HEK293 (cell line): ENCODE results near the gene ABR.

Experiments
- CTCF ChIA-PET: fragments of 350-600 bp; formaldehyde crosslinking; extraction: SDS; loops from one replicate; lab custom pipeline; 2021; ENCODE audit warnings: antibody characterized with exemption; lab: Yijun Ruan, JAX
- POLR2A ChIA-PET: fragments of 300-600 bp; formaldehyde crosslinking; extraction: SDS; loops from one replicate; lab custom pipeline; 2020; ENCODE audit warnings: antibody characterized with exemption, inconsistent platforms; lab: Yijun Ruan, JAX
- H3K27ac ChIP-seq: fragments of 200-500 bp; sonication (Bioruptor generic); 2 replicates; pipeline ENCODE4 v1.5.1; 2014; ENCODE audit warnings: low read depth, low read length, control low read depth, inconsistent platforms; ENCODE audit errors: extremely low read depth
- H3K36me3 ChIP-seq, 2 experiments: fragments of 200-500 bp in 1 of 2; sonication (Bioruptor generic) in 1 of 2; 1 replicate in 1 of 2; 2 replicates in 1 of 2; pipeline ENCODE4 v1.5.1; 2014 to 2017; ENCODE audit warnings: inconsistent platforms in 2 of 2, low read length in 2 of 2; ENCODE audit not compliant: control insufficient read depth in 2 of 2, insufficient read depth in 1 of 2
- H3K4me1 ChIP-seq: fragments of 200-500 bp; sonication (Bioruptor generic); 2 replicates; pipeline ENCODE4 v1.5.1; 2014; ENCODE audit warnings: mild to moderate bottlenecking, low read length, inconsistent platforms; ENCODE audit not compliant: control insufficient read depth, insufficient read depth
- H3K4me3 ChIP-seq: 2 replicates; pipeline ENCODE4 v1.5.1; 2011; ENCODE audit warnings: low read depth, mild to moderate bottlenecking, control low read depth, low read length, moderate library complexity
- H3K9me3 ChIP-seq: fragments of 200-500 bp; sonication (Bioruptor generic); 2 replicates; pipeline ENCODE4 v1.5.1; 2014; ENCODE audit warnings: low read depth, low read length, inconsistent platforms; ENCODE audit not compliant: control insufficient read depth, insufficient read depth
- BCL11A ChIP-seq: fragments of 450-650 bp; formaldehyde crosslinking; IDR thresholded peaks from 2 replicates; pipeline ENCODE4 v1.5.1; 2016; ENCODE audit warnings: low read depth, missing biosample characterization, missing genetic modification characterization
- EGR2 ChIP-seq: fragments of 450-650 bp; formaldehyde crosslinking; IDR thresholded peaks from 2 replicates; pipeline ENCODE4 v1.5.1; 2016; ENCODE audit warnings: low read depth, missing biosample characterization, missing genetic modification characterization
- KLF8 ChIP-seq: fragments of 450-650 bp; formaldehyde crosslinking; IDR thresholded peaks from 2 replicates; pipeline ENCODE4 v1.5.1; 2016; ENCODE audit warnings: missing biosample characterization, missing genetic modification characterization
- KLF9 ChIP-seq: fragments of 450-650 bp; formaldehyde crosslinking; IDR thresholded peaks from 2 replicates; pipeline ENCODE4 v1.5.1; 2016; ENCODE audit warnings: missing biosample characterization, missing genetic modification characterization, low read depth
- PRDM10 ChIP-seq: fragments of 450-650 bp; formaldehyde crosslinking; IDR thresholded peaks from 2 replicates; pipeline ENCODE4 v1.5.1; 2016; ENCODE audit warnings: missing biosample characterization, missing genetic modification characterization
- SALL2 ChIP-seq: fragments of 450-650 bp; formaldehyde crosslinking; IDR thresholded peaks from 2 replicates; pipeline ENCODE4 v1.5.0; 2017; ENCODE audit warnings: missing biosample characterization, mild to moderate bottlenecking, missing genetic modification characterization, borderline replicate concordance
- SCRT1 ChIP-seq: fragments of 450-650 bp; formaldehyde crosslinking; IDR thresholded peaks from 2 replicates; pipeline ENCODE4 v1.5.1; 2016; ENCODE audit warnings: missing biosample characterization, missing genetic modification characterization, borderline replicate concordance
- ZBTB48 ChIP-seq: fragments of 450-650 bp; formaldehyde crosslinking; IDR thresholded peaks from 2 replicates; pipeline ENCODE4 v1.5.1; 2016; ENCODE audit warnings: missing biosample characterization, missing genetic modification characterization
- ZBTB6 ChIP-seq: fragments of 450-650 bp; formaldehyde crosslinking; IDR thresholded peaks from 2 replicates; pipeline ENCODE4 v1.5.1; 2017; ENCODE audit warnings: missing biosample characterization, missing genetic modification characterization
- ZFHX2 ChIP-seq: fragments of 450-650 bp; formaldehyde crosslinking; conservative IDR thresholded peaks from 2 replicates; pipeline ENCODE4 v1.5.1; 2016; ENCODE audit warnings: missing biosample characterization, missing genetic modification characterization
- ZIC2 ChIP-seq: fragments of 450-650 bp; formaldehyde crosslinking; IDR thresholded peaks from 2 replicates; pipeline ENCODE4 v1.5.1; 2016; ENCODE audit warnings: missing biosample characterization, missing genetic modification characterization
- ZNF600 ChIP-seq: fragments of 450-650 bp; formaldehyde crosslinking; IDR thresholded peaks from 2 replicates; pipeline ENCODE4 v1.5.1; 2016; ENCODE audit warnings: missing biosample characterization, missing genetic modification characterization
- ZNF621 ChIP-seq: fragments of 450-650 bp; formaldehyde crosslinking; IDR thresholded peaks from 2 replicates; pipeline ENCODE4 v1.5.1; 2017; ENCODE audit warnings: missing biosample characterization, missing genetic modification characterization
- ZSCAN23 ChIP-seq: fragments of 450-650 bp; formaldehyde crosslinking; IDR thresholded peaks from 2 replicates; pipeline ENCODE4 v1.5.1; 2016; ENCODE audit warnings: missing biosample characterization, missing genetic modification characterization
- ZSCAN30 ChIP-seq: fragments of 450-650 bp; IDR thresholded peaks from 2 replicates; pipeline ENCODE4 v1.5.1; 2018; ENCODE audit warnings: missing biosample characterization, mild to moderate bottlenecking, missing genetic modification characterization, moderate library complexity
- ZXDB ChIP-seq: fragments of 450-650 bp; formaldehyde crosslinking; IDR thresholded peaks from 2 replicates; pipeline ENCODE4 v1.5.1; 2016; ENCODE audit warnings: missing biosample characterization, missing genetic modification characterization
- TF ChIP-seq, protein P1 (sequence below): fragments of 450-650 bp; formaldehyde crosslinking; IDR thresholded peaks from 2 replicates; pipeline ENCODE4 v1.5.1; 2016; ENCODE audit warnings: missing biosample characterization, missing genetic modification characterization
- TF ChIP-seq, protein P2 (sequence below): fragments of 450-650 bp; formaldehyde crosslinking; conservative IDR thresholded peaks from 2 replicates; pipeline ENCODE4 v1.5.1; 2016; ENCODE audit warnings: low read depth, missing biosample characterization, missing genetic modification characterization
- TF ChIP-seq, protein P3 (sequence below): fragments of 450-650 bp; formaldehyde crosslinking; IDR thresholded peaks from 2 replicates; pipeline ENCODE4 v1.5.1; 2016; ENCODE audit warnings: missing biosample characterization, missing genetic modification characterization

Gene ABR

DNA sequence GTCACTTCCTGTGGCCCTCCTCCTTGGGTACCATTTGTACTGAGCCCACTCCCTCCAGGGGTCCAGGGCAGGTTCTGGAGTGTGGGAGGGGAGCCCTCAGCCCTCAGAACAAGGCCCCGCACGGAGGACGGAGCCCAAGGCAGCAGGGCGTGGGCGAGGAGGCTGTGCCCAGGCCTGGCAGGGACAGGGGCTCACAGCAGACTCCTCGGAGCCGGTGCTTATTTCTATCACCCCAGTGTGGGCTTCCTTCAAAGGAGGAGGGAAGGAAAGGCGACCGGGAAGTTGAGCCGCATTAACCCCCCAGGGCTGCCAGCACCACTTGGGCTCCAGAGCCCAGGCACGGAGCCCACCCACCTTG lies 54.0 kb downstream of the ABR start:
- TF ChIP-seq ZNF600 (tag by site-specific recombination): peak; percentile 18; the same call in 1 of the 2 replicates
- TF ChIP-seq EGR2: peak; percentile 56
- no peak for TF ChIP-seq ZBTB48
- TF ChIP-seq ZBTB6 (tag by site-specific recombination): 0 out of 2 replicates have a peak, but pooled peaks have one; percentile 15
- TF ChIP-seq, protein P1, sequence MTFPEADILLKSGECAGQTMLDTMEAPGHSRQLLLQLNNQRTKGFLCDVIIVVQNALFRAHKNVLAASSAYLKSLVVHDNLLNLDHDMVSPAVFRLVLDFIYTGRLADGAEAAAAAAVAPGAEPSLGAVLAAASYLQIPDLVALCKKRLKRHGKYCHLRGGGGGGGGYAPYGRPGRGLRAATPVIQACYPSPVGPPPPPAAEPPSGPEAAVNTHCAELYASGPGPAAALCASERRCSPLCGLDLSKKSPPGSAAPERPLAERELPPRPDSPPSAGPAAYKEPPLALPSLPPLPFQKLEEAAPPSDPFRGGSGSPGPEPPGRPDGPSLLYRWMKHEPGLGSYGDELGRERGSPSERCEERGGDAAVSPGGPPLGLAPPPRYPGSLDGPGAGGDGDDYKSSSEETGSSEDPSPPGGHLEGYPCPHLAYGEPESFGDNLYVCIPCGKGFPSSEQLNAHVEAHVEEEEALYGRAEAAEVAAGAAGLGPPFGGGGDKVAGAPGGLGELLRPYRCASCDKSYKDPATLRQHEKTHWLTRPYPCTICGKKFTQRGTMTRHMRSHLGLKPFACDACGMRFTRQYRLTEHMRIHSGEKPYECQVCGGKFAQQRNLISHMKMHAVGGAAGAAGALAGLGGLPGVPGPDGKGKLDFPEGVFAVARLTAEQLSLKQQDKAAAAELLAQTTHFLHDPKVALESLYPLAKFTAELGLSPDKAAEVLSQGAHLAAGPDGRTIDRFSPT (tag by site-specific recombination): peak; percentile 85
- TF ChIP-seq ZXDB: no peak
- TF ChIP-seq KLF8 (tag by site-specific recombination): no peak
- TF ChIP-seq ZFHX2 (tag by site-specific recombination): peak; percentile 72
- peaks cover 0 to 20% of the 10 kb centered on the region in 2 experiments; a peak in 2 of 3 replicates for H3K36me3 ChIP-seq
- H3K9me3 ChIP-seq: no peaks in the 10 kb centered on the region
- 0 out of 2 replicates have a peak overlapping the region, but pooled peaks have one; percentile 36 for H3K27ac ChIP-seq
- CTCF ChIA-PET: interaction anchor here (0.6 to 8.0 kb wide), 3 partner anchors 22 to 84 kb away, joined by 3 to 114 read pairs (median 3); no protein-coding TSS in a partner anchor
- no peak overlapping the region for H3K4me3 ChIP-seq
- H3K4me1 ChIP-seq: no peaks in the 10 kb centered on the region; the same call in 1 of the 2 replicates
- POLR2A ChIA-PET: no interaction called here

- Histone ChIP-seq H3K36me3 (peaks cover 0 to 20% of the 10 kb centered on the region in 2 experiments; a peak in 2 of 3 replicates), H3K4me3 (no peak overlapping the region), H3K27ac (0 out of 2 replicates have a peak overlapping the region, but pooled peaks have one; percentile 36), H3K9me3 (no peaks in the 10 kb centered on the region), H3K4me1 (no peaks in the 10 kb centered on the region; the same call in 1 of the 2 replicates)
- ChIA-PET POLR2A (no interaction called here), CTCF (interaction anchor here (0.6 to 8.0 kb wide), 9 partner anchors 9 to 719 kb away, joined by 3 to 114 read pairs (median 4); no protein-coding TSS in a partner anchor)
- TF ChIP-seq ZIC2 (tag by site-specific recombination) (no peak), BCL11A (tag by site-specific recombination) (no peak), ZNF621 (no peak), KLF9 (tag by site-specific recombination) (no peak), PRDM10 (tag by site-specific recombination) (no peak), ZSCAN30 (tag by site-specific recombination) (no peak), SCRT1 (tag by site-specific recombination) (no peak), ZSCAN23 (tag by site-specific recombination) (no peak), SALL2 (tag by site-specific recombination) (no peak)
- TF ChIP-seq, protein P2, sequence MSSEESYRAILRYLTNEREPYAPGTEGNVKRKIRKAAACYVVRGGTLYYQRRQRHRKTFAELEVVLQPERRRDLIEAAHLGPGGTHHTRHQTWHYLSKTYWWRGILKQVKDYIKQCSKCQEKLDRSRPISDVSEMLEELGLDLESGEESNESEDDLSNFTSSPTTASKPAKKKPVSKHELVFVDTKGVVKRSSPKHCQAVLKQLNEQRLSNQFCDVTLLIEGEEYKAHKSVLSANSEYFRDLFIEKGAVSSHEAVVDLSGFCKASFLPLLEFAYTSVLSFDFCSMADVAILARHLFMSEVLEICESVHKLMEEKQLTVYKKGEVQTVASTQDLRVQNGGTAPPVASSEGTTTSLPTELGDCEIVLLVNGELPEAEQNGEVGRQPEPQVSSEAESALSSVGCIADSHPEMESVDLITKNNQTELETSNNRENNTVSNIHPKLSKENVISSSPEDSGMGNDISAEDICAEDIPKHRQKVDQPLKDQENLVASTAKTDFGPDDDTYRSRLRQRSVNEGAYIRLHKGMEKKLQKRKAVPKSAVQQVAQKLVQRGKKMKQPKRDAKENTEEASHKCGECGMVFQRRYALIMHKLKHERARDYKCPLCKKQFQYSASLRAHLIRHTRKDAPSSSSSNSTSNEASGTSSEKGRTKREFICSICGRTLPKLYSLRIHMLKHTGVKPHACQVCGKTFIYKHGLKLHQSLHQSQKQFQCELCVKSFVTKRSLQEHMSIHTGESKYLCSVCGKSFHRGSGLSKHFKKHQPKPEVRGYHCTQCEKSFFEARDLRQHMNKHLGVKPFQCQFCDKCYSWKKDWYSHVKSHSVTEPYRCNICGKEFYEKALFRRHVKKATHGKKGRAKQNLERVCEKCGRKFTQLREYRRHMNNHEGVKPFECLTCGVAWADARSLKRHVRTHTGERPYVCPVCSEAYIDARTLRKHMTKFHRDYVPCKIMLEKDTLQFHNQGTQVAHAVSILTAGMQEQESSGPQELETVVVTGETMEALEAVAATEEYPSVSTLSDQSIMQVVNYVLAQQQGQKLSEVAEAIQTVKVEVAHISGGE: no peak
- TF ChIP-seq, protein P3, sequence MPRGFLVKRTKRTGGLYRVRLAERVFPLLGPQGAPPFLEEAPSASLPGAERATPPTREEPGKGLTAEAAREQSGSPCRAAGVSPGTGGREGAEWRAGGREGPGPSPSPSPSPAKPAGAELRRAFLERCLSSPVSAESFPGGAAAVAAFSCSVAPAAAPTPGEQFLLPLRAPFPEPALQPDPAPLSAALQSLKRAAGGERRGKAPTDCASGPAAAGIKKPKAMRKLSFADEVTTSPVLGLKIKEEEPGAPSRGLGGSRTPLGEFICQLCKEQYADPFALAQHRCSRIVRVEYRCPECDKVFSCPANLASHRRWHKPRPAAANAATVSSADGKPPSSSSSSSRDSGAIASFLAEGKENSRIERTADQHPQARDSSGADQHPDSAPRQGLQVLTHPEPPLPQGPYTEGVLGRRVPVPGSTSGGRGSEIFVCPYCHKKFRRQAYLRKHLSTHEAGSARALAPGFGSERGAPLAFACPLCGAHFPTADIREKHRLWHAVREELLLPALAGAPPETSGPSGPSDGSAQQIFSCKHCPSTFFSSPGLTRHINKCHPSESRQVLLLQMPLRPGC (tag by site-specific recombination): no peak
Measured at GRCh38 chr17:1124896-1125787, 54.6 kb downstream of the ABR start.
